Large intestine (tissue), 3 donors: ENCODE measurements around the gene JPH3. TPM values are rescaled to one million over a fixed set of nuclear protein-coding genes. Genes with fewer than 3 reads are reported as not detected.

ENCODE experiments used
- DNase-seq, 2 donors: peaks; one replicate each; pipeline versions ENCODE4 v3.0.0 to v3.0.0-alpha.2; 2013
- H3K27ac ChIP-seq: one replicate; pipeline ENCODE4 v1.5.1; 2013; ENCODE audit warnings: low read length
- H3K27me3 ChIP-seq: 2 replicates; pipeline ENCODE4 v1.6.1; 2013; ENCODE audit warnings: low read length; ENCODE audit not compliant: control insufficient read depth, insufficient read depth
- H3K36me3 ChIP-seq: 2 replicates; pipeline ENCODE4 v1.6.1; 2013; ENCODE audit warnings: low read length; ENCODE audit not compliant: control insufficient read depth, insufficient read depth
- H3K4me1 ChIP-seq: one replicate; pipeline ENCODE4 v1.6.1; 2013; ENCODE audit warnings: low read length; ENCODE audit not compliant: control insufficient read depth, insufficient read depth
- H3K4me3 ChIP-seq: one replicate; pipeline ENCODE4 v1.5.1; 2013; ENCODE audit warnings: low read length
- H3K9me3 ChIP-seq: one replicate; pipeline ENCODE4 v1.6.1; 2013; ENCODE audit warnings: mild to moderate bottlenecking, low read depth, low read length, moderate library complexity; ENCODE audit not compliant: control insufficient read depth
- WGBS: methylation state at CpG from one replicate; pipeline ENCODE4 v1.1.5; 2013; ENCODE audit warnings: low lambda C conversion rate; ENCODE audit not compliant: insufficient coverage; 5-methylcytosine and 5-hydroxymethylcytosine counted together
- polyA plus RNA-seq: library from polyadenylated mRNA; unstranded; fragments of 120-200 nt; gene quantifications from one replicate; pipeline ENCODE4 v1.2.1, GENCODE V29; 2013

Gene JPH3
- polyA plus RNA-seq, 1 donor: 2.2 TPM

GRCh38 chr16:87652386-87652785 lies 50.1 kb downstream of the JPH3 start:
- Histone ChIP-seq H3K9me3 (no peaks in the 10 kb centered on the region), H3K4me3 (no peak overlapping the region), H3K27me3 (peaks cover 2% of the 10 kb centered on the region), H3K36me3 (no peaks in the 10 kb centered on the region), H3K4me1 (no peaks in the 10 kb centered on the region), H3K27ac (no peak overlapping the region)
- WGBS: no CpG with 5 or more reads among the region's 17 CpGs
- no peak for DNase-seq

DNA sequence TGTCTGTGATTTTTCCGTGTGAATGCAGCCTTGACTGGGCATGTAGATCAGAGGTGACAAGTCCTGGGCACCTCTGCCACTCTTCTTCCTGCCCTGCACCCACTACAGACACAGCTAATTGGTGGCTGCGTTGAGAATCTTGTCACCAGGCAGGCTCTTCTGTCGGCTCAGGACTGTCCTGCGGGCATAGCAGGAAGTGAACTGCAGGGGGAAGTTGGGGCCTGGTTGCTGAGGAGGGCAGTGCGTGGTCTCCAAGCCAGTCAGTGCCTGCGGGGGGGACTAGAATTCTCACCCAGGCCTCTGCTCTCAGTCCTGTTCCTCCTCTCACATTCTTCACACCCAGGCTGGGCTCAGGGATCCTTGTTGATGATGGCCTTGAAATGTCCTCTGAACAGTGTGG lies 50.5 kb downstream of the JPH3 start:
- H3K27ac ChIP-seq: no peak overlapping the region
- H3K9me3 ChIP-seq: no peaks in the 10 kb centered on the region
- WGBS: no CpG with 5 or more reads among the region's 6 CpGs
- DNase-seq: no peak
- no peaks in the 10 kb centered on the region for H3K4me1 ChIP-seq
- peaks cover 2% of the 10 kb centered on the region for H3K27me3 ChIP-seq
- no peak overlapping the region for H3K4me3 ChIP-seq
- no peaks in the 10 kb centered on the region for H3K36me3 ChIP-seq

DNA sequence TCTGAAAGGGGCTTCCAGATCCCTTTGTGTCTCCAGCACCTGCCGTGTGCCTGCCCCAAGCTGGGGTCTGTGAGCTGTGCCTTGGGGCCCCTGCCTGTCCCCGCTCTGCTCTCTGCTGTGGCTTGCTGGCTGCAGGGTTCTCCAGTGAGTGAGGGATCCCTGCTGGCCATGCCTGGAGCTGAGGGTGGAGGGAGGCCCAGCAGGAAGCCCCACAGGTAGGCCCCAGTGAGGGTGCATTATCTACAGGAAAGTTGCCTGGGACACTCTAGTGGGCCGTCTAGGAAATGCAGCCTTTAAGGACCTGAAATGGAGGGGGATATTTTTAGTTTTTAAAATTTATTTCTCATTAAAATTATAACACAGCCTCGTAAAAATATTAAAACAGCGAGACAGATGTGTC lies 50.9 kb downstream of the JPH3 start:
- no peak overlapping the region for H3K27ac ChIP-seq
- peaks cover 2% of the 10 kb centered on the region for H3K27me3 ChIP-seq
- WGBS: no CpG with 5 or more reads among the region's 5 CpGs
- no peaks in the 10 kb centered on the region for H3K36me3 ChIP-seq
- no peak overlapping the region for H3K4me3 ChIP-seq
- H3K9me3 ChIP-seq: no peaks in the 10 kb centered on the region
- H3K4me1 ChIP-seq: no peaks in the 10 kb centered on the region
- no peak for DNase-seq

DNA sequence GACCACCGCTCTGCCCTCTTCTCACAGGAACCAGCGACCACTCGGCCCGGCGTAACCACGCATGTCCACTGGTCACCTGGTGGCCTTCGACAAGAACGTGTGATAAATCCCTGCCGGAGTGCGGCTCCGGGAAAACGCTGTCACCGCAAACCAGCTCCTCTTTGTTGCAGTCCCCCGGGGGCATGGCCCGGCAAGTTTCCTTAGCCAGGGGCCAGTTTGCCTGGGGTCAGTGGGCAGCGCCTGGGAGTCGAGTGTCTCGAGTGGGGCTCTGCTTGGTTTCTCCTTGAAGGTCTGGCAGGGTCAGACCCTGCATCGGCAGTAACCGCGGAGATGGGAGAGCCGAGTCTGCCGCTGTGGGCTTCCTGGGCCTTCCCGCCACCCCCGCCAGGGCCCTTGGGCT lies 52.5 kb downstream of the JPH3 start:
- Histone ChIP-seq H3K27me3 (peaks cover 2% of the 10 kb centered on the region), H3K36me3 (no peaks in the 10 kb centered on the region), H3K27ac (no peak overlapping the region), H3K9me3 (no peaks in the 10 kb centered on the region), H3K4me1 (no peaks in the 10 kb centered on the region), H3K4me3 (no peak overlapping the region)
- WGBS: no CpG with 5 or more reads among the region's 25 CpGs
- DNase-seq: no peak

GRCh38 chr16:87656328-87656727 lies 54.0 kb downstream of the JPH3 start:
- no CpG with 5 or more reads among the region's 14 CpGs for WGBS
- no peak for DNase-seq
- H3K36me3 ChIP-seq: no peaks in the 10 kb centered on the region
- no peaks in the 10 kb centered on the region for H3K27me3 ChIP-seq
- no peak overlapping the region for H3K4me3 ChIP-seq
- no peaks in the 10 kb centered on the region for H3K9me3 ChIP-seq
- H3K4me1 ChIP-seq: no peaks in the 10 kb centered on the region
- H3K27ac ChIP-seq: no peak overlapping the region

GRCh38 chr16:87657621-87658192 lies 55.4 kb downstream of the JPH3 start:
- no peak for DNase-seq
- Histone ChIP-seq H3K27ac (no peak overlapping the region), H3K4me1 (no peaks in the 10 kb centered on the region), H3K9me3 (no peaks in the 10 kb centered on the region), H3K36me3 (no peaks in the 10 kb centered on the region), H3K4me3 (no peak overlapping the region), H3K27me3 (no peaks in the 10 kb centered on the region)
- no CpG with 5 or more reads among the region's 7 CpGs for WGBS

GRCh38 chr16:87658564-87659225 lies 56.4 kb downstream of the JPH3 start:
- no peak for DNase-seq
- no CpG with 5 or more reads among the region's 14 CpGs for WGBS
- Histone ChIP-seq H3K27ac (no peak overlapping the region), H3K9me3 (no peaks in the 10 kb centered on the region), H3K4me1 (no peaks in the 10 kb centered on the region), H3K4me3 (no peak overlapping the region), H3K27me3 (no peaks in the 10 kb centered on the region), H3K36me3 (no peaks in the 10 kb centered on the region)

DNA sequence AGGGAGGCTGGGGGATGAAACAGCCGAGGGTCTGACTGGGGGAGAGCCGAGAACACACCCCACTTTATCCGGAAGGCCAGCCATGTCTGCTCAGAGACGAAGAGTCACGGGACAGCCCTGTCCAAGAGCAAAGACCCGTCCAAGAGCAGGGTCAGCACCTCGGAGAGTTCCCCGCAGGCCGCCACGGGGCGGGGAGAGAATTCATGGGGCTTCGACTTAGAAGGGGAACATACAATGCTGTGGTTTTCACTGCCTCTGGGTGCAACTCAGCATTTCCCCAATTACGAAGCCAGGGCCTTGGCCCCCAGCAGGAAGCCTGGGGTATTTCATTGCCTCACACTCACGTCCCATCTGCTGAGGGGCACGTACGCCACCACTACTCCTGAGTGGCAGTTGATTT lies 59.3 kb downstream of the JPH3 start:
- Histone ChIP-seq H3K27me3 (no peaks in the 10 kb centered on the region), H3K9me3 (no peaks in the 10 kb centered on the region), H3K4me3 (no peak overlapping the region), H3K4me1 (no peaks in the 10 kb centered on the region), H3K36me3 (no peaks in the 10 kb centered on the region), H3K27ac (no peak overlapping the region)
- DNase-seq: peak; percentile 7 to 47
- 43% methylated on average over 2 of the region's 16 CpGs for WGBS

DNA sequence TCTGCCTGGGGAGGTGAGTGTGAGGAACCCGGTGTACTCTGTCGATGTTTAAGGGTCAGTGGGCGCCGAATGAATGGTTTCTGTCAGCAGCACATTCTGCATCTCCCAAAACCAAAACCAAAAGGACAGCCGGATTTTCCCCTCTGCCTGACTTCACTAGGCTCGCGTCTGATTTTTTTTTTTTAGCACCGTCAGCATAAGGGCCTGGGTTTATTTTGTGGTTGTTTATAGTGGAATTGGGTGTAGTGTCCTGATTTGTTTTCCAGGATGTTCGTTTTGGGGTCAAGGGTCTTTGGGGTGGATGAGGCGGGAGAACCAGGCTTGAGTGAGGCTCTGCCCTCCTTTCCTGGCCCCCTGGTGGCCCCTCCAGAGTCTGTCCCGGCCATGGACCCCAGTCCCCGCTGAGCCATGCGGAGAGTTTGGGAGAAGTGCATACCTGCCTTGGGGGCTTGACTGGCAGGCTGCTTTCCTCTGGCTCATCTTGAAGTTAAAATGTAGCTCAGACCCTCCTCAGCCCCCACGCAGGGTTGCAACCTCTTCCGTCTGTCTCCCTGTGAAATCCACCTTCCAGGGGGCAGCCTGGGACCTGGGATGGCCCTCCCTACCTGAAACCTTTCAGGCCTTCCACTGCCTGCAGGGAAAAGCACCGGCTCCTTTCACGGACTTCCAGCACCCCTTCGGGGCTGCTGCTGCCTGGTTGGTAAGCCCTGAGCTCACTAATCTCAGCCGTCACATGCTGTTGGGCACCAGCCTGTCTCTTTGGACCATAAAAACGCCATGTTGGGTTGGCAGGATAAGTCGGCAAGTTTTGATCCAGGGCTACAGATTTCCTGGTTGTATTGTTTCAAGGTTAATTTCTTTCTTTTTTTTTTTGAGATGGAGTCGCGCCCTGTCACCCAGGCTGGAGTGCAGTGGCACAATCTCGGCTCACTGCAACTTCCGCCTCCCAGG lies 60.2 kb downstream of the JPH3 start:
- H3K4me1 ChIP-seq: no peaks in the 10 kb centered on the region
- H3K9me3 ChIP-seq: no peaks in the 10 kb centered on the region
- H3K27ac ChIP-seq: no peak overlapping the region
- no CpG with 5 or more reads among the region's 25 CpGs for WGBS
- no peaks in the 10 kb centered on the region for H3K36me3 ChIP-seq
- H3K4me3 ChIP-seq: no peak overlapping the region
- no peak for DNase-seq
- no peaks in the 10 kb centered on the region for H3K27me3 ChIP-seq

DNA sequence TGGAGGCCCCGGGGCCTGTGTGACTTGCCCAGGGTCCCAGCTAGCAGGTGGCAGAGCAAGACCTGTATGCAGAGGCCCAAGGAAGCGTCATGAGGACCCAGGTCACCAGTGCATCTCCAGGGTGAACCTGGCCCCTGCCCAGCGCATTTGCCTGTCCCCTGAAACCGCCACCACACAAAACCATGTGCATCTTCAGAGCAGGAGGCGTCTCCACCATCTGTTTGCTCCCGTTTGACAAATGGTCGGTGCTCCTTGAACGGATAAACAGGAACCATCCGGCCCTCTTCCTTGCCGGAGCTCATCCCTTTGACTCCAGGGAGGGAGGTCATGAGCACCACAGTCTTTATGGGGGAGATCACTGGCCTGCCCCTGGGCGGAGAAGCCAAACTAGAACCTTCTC lies 62.5 kb downstream of the JPH3 start:
- no peak for DNase-seq
- no peak overlapping the region for H3K4me3 ChIP-seq
- H3K4me1 ChIP-seq: no peaks in the 10 kb centered on the region
- H3K36me3 ChIP-seq: no peaks in the 10 kb centered on the region
- H3K9me3 ChIP-seq: no peaks in the 10 kb centered on the region
- H3K27me3 ChIP-seq: no peaks in the 10 kb centered on the region
- WGBS: no CpG with 5 or more reads among the region's 11 CpGs
- H3K27ac ChIP-seq: no peak overlapping the region
